ENCODE measurements around the gene NR1D1. TPM values are rescaled to one million over a fixed set of nuclear protein-coding genes. Genes with fewer than 3 reads are reported as not detected.

NR1D1 gene
- total and polyA plus RNA-seq, 2 of the 13 experiments (the other 11 are each of a cell fraction or from before 2014, with no cell fraction given): 2.1 to 2.7 TPM

DNA sequence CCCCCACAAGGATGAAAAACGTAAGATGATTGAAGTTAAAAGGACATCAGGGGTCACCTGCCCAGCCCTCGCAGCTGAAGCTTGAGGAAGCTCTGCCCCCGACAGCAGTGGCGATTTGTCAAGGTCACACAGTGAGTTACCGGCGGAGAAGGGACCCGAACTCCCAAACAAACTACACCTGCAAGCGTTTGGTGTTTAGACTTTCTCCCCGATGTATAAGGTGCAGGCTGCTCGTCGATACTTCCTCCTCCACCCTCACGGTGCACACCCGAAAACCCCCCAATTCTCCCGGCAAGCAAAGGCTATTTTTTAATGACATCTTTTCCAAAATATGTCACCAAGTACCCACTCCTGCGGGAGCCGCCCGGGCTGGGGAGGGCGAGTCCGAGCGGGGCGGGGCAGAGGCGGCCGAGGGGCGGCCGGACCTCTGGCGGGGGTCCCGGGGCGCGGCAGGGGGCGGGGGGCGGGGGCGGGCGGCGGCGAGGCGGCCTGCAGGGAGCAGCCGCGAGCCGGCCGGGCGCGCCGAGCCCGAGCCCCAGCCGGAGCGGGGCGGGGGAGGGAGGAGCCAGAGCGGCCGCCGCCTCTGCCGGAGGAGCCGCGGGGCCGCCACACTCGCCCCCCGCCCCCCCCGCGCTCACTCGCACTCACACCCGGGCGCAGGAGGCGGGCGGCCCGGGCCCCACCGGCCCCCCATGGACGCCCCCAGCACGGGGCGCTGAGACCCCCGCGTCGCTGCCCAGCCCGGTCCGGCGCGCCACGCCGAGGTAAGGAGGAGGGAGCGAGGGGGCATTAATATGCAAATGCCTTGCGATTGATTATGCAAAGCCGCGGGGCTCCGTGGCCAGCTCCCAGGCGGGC lies 37.8 kb downstream of the NR1D1 start, which contains the start of gene THRA (continued):
- TF ChIP-seq, protein P1, sequence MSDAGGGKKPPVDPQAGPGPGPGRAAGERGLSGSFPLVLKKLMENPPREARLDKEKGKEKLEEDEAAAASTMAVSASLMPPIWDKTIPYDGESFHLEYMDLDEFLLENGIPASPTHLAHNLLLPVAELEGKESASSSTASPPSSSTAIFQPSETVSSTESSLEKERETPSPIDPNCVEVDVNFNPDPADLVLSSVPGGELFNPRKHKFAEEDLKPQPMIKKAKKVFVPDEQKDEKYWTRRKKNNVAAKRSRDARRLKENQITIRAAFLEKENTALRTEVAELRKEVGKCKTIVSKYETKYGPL (CRISPR knock-in tag; IDR thresholded peaks at IDR 0.05): no peak
- TF ChIP-seq SATB2 (CRISPR knock-in tag; IDR thresholded peaks at IDR 0.05) (no peak), KLF16 (CRISPR knock-in tag; IDR thresholded peaks at IDR 0.05) (no peak), ZNF652 (CRISPR knock-in tag; IDR thresholded peaks at IDR 0.05; ENCODE audit: borderline replicate concordance, low read depth) (no peak), ARNT2 (CRISPR knock-in tag; IDR thresholded peaks at IDR 0.05; ENCODE audit: low read depth) (peak; percentile 20; the same call in 1 of the 2 replicates), CHD4 (IDR thresholded peaks at IDR 0.05; ENCODE audit: borderline replicate concordance, low read length) (0 out of 2 replicates have a peak, but pooled peaks have one; percentile 71), ZNF792 (CRISPR knock-in tag; IDR thresholded peaks at IDR 0.05) (no peak), MAZ (IDR thresholded peaks at IDR 0.05; ENCODE audit: borderline replicate concordance, low read depth, low read length) (no peak), MAZ (CRISPR knock-in tag; IDR thresholded peaks at IDR 0.05; ENCODE audit: low read depth) (peak; percentile 86), RFXAP (CRISPR knock-in tag; IDR thresholded peaks at IDR 0.05; ENCODE audit: borderline replicate concordance) (0 out of 2 replicates have a peak, but pooled peaks have one; percentile 16)
- TF ChIP-seq, protein P2, sequence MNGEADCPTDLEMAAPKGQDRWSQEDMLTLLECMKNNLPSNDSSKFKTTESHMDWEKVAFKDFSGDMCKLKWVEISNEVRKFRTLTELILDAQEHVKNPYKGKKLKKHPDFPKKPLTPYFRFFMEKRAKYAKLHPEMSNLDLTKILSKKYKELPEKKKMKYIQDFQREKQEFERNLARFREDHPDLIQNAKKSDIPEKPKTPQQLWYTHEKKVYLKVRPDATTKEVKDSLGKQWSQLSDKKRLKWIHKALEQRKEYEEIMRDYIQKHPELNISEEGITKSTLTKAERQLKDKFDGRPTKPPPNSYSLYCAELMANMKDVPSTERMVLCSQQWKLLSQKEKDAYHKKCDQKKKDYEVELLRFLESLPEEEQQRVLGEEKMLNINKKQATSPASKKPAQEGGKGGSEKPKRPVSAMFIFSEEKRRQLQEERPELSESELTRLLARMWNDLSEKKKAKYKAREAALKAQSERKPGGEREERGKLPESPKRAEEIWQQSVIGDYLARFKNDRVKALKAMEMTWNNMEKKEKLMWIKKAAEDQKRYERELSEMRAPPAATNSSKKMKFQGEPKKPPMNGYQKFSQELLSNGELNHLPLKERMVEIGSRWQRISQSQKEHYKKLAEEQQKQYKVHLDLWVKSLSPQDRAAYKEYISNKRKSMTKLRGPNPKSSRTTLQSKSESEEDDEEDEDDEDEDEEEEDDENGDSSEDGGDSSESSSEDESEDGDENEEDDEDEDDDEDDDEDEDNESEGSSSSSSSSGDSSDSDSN (CRISPR knock-in tag; IDR thresholded peaks at IDR 0.05): no peak
- TF ChIP-seq, protein P3, sequence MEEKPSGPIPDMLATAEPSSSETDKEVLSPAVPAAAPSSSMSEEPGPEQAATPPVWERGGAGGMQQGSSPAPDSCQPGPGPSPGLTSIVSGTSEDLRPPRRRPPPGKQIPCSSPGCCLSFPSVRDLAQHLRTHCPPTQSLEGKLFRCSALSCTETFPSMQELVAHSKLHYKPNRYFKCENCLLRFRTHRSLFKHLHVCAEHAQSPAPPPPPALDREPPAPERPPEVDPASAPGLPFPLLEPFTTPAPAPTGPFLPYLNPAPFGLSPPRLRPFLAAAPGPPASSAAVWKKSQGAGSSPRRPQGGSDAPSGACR (CRISPR knock-in tag; IDR thresholded peaks at IDR 0.05): peak; percentile 19; the same call in 1 of the 2 replicates
- TF ChIP-seq, protein P4, sequence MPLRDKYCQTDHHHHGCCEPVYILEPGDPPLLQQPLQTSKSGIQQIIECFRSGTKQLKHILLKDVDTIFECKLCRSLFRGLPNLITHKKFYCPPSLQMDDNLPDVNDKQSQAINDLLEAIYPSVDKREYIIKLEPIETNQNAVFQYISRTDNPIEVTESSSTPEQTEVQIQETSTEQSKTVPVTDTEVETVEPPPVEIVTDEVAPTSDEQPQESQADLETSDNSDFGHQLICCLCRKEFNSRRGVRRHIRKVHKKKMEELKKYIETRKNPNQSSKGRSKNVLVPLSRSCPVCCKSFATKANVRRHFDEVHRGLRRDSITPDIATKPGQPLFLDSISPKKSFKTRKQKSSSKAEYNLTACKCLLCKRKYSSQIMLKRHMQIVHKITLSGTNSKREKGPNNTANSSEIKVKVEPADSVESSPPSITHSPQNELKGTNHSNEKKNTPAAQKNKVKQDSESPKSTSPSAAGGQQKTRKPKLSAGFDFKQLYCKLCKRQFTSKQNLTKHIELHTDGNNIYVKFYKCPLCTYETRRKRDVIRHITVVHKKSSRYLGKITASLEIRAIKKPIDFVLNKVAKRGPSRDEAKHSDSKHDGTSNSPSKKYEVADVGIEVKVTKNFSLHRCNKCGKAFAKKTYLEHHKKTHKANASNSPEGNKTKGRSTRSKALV (CRISPR knock-in tag; IDR thresholded peaks at IDR 0.05): 0 out of 2 replicates have a peak, but pooled peaks have one; percentile 11
- TF ChIP-seq, protein P5, sequence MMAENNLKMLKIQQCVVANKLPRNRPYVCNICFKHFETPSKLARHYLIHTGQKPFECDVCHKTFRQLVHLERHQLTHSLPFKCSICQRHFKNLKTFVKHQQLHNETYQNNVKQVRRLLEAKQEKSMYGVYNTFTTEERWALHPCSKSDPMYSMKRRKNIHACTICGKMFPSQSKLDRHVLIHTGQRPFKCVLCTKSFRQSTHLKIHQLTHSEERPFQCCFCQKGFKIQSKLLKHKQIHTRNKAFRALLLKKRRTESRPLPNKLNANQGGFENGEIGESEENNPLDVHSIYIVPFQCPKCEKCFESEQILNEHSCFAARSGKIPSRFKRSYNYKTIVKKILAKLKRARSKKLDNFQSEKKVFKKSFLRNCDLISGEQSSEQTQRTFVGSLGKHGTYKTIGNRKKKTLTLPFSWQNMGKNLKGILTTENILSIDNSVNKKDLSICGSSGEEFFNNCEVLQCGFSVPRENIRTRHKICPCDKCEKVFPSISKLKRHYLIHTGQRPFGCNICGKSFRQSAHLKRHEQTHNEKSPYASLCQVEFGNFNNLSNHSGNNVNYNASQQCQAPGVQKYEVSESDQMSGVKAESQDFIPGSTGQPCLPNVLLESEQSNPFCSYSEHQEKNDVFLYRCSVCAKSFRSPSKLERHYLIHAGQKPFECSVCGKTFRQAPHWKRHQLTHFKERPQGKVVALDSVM (CRISPR knock-in tag; IDR thresholded peaks at IDR 0.05): no peak
- TF ChIP-seq, protein P6, sequence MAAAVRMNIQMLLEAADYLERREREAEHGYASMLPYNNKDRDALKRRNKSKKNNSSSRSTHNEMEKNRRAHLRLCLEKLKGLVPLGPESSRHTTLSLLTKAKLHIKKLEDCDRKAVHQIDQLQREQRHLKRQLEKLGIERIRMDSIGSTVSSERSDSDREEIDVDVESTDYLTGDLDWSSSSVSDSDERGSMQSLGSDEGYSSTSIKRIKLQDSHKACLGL (CRISPR knock-in tag; IDR thresholded peaks at IDR 0.05): no peak
- TF ChIP-seq, protein P7, sequence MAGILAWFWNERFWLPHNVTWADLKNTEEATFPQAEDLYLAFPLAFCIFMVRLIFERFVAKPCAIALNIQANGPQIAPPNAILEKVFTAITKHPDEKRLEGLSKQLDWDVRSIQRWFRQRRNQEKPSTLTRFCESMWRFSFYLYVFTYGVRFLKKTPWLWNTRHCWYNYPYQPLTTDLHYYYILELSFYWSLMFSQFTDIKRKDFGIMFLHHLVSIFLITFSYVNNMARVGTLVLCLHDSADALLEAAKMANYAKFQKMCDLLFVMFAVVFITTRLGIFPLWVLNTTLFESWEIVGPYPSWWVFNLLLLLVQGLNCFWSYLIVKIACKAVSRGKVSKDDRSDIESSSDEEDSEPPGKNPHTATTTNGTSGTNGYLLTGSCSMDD (CRISPR knock-in tag; IDR thresholded peaks at IDR 0.05): no peak
- TF ChIP-seq, protein P8, sequence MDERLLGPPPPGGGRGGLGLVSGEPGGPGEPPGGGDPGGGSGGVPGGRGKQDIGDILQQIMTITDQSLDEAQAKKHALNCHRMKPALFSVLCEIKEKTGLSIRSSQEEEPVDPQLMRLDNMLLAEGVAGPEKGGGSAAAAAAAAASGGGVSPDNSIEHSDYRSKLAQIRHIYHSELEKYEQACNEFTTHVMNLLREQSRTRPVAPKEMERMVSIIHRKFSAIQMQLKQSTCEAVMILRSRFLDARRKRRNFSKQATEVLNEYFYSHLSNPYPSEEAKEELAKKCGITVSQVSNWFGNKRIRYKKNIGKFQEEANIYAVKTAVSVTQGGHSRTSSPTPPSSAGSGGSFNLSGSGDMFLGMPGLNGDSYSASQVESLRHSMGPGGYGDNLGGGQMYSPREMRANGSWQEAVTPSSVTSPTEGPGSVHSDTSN (CRISPR knock-in tag; IDR thresholded peaks at IDR 0.05): no peak
